NCI-H2171 treated with DMSO at 0.1 percent for 48 hours (cell line): ENCODE measurements around the gene STAT3.
A peak's percentile ranks its signal among the peaks of the same experiment; 100 is the strongest.
"Not testable (repeated sequence)": the region's sequence is repeated elsewhere in the genome, so short reads cannot be mapped to it uniquely, and the experiment has no call there.

Source experiments
- DNase-seq: peaks from one replicate; lab custom pipeline; 2025; lab: John Stamatoyannopoulos, UW

STAT3 gene

DNA sequence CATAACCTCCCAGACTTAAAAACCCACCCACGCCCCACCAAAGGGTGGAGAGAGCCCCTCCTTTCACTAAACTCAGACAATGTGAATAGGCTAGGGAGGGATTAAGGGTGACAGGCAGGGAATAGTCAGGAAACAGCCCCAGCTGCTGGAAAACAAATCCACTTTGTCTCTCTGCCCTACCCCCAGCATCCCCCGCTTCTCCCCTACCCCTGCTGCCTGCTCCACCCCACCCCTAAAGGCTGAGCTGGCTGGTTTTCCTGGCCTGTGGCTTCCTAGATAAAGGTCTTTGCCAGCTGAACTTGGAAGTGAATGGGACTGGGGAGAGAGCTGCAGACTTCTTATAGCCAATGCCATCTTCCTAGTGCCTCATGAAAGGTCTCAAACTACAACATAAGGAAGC lies 19.8 kb upstream of the STAT3 start:
- no peak for DNase-seq

DNA sequence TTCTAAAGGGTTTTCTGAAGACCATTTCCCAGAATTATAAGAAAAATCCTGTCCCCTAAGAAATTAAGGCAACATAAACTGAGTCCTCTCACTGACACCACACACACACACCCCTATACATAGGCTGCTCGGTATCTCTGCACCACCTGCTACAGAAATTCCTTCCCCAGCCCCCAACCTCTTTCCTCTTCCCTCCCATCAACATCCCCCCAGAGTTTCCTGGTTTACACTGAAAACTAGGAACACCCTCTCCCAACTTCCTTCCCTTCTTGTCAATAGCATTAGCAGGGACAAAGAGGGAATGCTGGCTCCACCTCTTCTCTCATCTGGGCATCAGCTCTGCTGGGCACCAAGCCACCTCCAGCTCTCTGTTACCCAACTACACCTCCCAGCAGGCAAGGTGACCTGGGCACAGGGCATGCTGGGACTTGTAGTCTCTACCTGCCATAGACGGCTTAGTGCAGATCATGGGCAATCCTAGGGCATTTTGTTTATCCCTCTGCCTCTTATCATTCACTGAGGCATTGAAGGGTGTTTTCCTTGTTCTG lies 19.1 kb upstream of the STAT3 start:
- DNase-seq: peak; percentile 92

DNA sequence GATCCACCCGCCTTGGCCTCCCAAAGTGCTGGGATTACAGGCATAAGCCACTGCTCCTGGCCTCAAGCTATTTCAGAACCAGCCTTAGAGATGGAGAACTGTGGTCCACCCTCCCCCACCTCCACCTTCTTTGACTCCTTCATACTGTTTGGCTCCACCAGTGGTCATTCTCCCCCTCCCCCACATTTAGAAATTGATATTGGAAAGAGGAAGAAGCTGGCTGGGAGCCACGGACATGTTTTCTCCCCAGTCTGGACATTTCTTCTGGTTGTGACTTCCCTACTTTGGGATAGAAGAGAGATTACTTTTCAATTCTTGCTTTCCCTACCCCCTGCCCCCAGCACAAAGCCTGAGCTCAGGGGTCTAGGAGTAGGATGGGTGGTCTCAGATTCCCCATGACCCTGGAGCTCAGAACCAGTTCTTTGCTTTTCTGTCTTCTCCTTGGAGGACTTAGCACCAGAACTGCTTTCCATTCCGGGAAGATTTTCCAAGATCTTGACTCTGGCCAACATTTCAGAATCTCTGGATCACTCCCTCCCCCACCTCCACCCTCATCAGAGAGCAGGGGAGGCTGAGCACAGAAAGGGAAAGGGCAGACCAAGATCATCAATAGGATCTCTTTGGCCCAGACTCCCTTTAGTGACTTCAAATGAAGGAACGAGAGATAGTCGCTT lies 18.5 kb upstream of the STAT3 start:
- DNase-seq: no peak

DNA sequence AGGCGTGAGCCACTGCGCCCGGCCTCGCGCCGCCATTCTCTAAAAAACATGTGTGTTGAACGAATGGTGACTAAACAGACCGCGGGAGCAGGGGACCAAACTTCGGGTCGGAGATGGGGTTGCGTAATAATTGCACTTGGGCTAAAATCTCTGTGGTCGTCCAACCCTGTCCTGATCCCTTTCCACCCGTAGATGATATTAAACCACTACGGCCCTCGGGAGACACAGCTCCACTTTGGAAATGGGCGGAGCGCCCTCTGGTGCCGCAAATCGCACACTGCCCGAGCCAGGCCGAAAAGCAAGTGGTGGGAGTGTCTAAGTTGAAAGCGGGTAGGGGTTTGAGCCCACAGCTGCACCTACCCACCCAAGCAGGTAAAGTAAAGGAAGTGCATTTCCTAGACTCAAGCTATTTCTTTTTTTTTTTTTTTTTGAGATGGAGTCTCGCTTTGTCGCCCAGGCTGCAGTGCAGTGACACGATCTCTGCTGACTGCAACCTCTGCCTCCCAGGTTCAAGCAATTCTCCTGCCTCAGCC lies 17.8 kb upstream of the STAT3 start:
- peak; percentile 70 for DNase-seq

DNA sequence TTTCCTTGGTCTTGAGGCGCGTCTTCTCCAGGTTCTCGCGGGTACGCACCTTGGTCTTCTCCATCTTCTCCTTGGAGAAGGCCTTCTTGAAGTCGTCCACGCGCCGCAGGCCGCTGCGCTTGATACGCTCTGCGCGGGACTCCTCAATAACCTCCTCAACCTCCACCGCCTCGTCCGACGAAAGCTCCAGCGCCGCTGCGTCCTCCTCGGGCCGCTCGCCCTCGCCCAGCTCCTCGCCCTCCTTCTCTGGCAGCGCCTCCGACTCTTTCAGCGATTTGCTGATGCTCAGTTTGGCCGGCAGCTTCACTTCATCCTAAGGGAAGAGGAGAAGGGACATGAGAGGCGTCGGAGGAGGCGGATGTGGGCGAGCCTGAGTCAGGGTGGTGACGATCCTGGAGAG lies 16.8 kb upstream of the STAT3 start:
- DNase-seq: no peak

DNA sequence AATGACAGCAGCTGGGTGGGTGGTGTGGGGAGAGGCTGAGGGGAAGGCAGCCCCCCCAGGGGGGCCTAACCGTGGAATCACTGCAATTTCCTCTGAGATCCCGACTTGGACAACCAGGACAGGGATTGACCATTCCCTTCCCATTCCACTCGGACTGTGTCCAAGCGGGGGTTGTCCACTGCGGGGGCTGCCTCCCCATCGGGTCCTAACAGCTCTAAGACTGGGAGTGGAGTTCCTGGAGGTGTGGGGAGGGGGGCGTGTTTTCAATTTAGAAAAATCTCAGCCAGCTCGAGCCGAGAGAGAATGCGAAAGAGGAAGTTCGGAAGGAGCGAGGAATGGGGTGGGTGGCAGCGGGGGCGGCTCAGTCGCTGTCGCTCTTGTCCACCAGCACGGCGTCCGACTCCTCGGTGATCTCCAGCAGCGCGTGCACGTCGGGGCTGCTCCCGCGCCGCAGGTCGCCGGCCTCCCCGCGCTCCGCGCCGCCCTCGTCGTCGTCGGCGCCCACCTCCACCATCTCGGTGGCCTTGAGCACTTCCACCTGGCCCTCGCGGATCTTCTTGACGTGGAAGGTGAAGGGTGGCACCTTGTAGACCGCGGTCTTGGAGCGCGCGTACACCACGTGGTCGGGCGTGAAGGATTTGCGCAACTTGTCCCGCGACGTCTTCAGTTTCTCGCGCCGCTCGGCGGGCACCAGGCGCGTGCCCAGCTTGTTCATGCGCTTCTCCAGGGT lies 16.2 kb upstream of the STAT3 start:
- DNase-seq: no peak

DNA sequence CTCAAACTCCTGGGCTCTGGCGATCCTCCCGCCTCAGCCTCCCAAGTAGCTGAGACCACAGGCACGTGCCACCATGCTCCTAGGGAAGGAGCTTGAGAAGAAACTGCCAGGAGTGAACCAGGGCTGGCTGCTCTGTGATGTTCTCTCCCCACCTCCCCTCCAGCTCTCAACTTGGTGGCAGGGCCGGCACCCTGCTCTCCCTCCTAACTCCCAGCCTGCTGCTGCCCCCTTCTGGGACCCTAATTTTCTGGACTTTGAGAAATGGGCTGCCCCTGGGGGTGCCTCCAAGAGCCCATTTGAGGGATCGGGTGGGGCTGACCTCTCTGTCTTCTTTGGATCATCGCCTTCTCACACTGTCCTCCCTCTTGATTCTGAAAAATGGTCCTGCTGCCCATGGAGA lies 14.9 kb upstream of the STAT3 start:
- peak; percentile 17 for DNase-seq

DNA sequence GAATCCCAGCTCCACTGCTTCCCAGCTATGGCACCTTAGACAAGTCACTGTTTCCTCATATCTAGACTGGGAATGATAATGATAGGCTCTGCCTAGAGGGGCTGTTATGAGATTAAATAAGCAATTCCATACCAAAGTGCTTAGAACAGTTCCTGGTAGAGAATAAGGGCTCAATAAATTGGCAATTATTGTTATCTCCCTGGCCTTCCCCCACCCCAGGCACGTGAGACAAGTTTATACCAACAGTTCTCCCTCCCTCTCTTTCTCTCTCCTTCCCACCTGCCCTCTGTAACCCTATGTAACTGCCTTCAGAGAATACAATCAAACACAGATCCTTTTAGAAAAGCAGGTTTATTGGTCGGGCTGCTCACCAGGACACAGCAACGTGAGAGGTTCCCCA lies 13.9 kb upstream of the STAT3 start:
- no peak for DNase-seq

DNA sequence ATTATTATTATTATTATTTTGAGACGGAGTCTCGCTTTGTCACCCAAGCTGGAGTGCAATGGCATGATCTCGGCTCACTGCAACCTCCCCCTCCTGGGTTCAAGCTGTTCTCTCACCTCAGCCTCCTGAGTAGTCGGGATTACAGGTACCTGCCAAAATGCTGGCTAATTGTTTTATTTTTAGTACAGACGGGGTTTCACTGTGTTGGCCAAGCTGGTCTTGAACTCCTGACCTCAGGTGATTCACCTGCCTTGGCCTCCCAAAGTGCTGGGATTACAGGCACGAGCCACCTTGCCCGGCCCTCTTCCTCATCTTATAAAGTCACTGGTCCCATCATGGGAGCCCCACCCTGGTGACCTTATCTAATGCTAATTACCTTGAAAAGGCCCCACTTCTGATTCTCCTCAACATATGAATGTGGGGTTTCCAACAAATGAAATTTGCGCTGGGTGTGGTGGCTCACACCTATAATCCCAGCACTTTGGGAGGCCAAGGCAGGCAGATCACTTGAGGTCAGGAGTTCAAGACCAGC lies 12.7 kb upstream of the STAT3 start:
- DNase-seq: not testable (repeated sequence)

DNA sequence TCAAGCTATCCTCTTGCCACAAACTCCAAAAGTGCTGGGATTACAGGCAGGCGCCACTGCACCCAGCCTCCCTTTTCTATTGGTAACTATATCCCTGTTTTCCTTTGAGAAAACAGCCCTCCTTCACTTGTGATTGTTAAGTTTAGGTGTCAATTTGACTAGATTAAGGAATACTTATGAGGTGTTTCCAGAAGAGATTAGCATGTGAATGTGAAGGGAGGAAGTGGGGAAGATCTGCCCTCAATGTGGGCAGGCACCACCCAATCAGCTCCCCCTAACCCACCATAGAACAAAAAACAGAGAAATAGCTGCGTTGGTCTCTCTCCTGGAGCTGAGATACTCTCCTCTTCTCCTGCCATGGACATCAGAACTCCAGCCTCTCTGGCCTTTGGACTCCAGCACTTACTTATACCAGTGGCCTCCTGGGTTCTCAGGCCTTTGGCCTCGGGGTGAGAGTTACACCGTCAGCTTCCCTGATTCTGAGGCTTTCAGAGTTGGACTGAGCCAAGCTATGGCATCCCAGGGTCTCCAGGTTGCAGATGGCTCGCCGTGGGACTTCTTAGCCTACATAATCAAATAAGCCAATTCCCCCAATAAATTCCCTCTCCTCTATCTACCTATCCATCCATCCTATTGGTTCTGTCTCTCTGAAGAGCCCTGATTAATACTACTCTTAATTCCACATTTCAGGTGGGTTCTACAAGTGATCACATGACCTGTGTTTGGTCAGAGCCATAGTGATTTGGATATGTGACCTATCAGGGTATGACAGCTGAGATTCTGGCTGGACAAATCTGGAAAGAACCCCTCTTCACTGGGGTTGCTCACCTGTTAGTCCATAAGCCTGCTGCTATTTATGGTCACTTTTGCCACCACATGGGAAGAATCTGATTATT lies 12.0 kb upstream of the STAT3 start:
- DNase-seq: no peak

DNA sequence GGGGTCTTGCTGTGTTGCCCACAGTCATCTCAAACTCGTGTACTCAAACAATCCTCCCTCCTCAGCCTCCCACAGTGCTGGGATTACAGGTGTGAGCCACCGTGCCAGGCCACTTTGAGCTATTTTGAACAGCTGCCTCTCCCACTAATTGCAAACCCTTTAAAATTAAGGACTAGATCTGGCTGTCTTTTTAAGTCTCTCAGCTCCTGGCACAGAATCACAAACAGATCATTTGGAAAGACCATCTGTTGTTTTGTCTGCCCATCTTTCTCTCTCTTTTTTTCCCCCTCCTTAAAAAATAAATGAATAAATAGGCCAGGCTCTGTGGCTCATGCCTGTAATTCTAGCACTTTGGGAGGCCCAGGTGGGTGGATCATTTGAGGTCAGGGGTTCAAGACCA lies 10.9 kb upstream of the STAT3 start:
- peak; percentile 100 for DNase-seq

DNA sequence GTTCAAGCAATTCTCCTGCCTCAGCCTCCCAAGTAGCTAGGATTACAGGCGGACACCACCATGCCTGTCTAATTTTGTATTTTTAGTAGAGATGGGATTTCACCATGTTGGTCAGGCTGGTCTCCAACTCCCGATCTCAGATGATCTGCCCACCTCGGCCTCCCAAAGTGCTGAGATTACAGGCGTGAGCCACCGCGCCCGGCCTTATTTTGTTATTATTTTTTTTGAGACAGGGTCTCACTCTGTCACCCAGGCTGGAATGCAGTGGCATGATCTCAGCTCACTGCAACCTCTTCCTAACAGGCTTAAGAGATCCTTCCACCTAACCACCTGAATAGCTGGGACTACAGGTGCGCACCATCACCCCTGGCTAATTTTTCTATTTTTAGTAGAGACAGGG lies 7.4 kb upstream of the STAT3 start:
- not testable (repeated sequence) for DNase-seq

DNA sequence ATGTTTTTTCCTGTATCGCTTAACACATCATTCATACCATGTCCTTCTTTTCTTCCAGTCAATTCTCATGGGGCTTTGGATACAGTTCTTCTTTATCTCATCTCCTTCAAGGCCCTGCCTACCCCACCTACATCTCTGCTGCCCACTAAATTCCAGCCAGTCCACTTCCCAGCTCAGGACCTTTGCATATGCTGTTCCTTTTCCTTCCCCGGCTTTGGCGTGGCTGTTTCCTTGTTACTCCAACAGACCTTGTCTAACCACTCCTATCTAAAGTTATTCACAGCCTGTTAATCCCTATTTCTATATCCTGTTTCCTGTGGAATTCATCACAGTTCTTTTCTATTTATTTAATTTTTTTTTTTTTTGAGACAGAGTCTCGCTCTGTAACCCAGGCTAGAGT lies 6.6 kb upstream of the STAT3 start:
- DNase-seq: no peak

DNA sequence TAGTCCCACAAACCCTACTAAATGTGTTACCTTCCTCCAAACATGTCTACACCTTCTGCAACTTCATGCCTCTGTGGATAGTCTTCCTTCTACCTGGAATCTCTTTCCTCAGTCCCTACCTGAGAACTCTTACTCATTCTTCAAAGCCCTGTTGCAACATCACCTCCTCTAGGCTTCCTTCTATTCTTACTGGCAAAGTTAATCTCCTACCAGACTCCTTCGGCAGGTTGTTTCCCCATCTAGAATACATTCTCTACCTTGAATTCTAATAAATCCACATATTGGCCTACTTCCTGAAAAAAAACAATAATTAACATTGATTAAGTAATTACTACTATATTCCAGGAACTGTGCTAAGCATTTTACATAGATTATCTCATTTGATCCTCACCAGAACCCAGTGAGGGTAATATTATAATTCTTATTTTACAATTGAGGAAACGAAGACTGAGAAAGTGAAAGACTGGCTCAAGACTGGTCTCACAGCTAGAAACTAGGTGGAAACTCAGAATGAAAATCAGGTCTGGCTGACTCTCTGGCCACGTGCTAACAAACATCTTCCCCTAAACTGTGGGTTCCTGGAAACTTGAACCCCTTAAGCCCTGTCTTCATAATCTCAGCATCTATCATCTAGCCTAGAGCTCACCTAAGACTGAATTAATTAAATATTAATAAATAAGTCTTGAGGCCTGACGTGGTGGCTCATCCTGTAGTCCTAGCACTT lies 4.6 kb upstream of the STAT3 start:
- DNase-seq: no peak

DNA sequence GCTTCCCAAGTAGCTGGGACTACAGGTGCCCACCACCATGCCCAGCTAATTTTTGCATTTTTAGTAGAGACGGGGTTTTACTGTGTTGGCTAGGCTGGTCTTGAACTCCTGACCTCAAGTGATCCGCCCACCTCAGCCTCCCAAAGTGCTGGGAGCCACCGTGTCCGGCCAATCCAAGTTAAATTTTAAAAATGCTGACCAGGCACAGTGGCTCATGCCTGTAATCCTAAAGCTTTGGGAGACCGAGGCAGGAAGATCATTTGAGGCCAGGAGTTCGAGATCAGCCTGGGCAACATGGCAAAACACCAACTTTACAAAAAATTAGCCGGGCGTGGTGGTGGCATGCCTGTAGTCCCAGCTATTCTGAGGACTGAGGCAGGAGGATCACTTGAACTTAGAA lies 3.2 kb upstream of the STAT3 start:
- not testable (repeated sequence) for DNase-seq

DNA sequence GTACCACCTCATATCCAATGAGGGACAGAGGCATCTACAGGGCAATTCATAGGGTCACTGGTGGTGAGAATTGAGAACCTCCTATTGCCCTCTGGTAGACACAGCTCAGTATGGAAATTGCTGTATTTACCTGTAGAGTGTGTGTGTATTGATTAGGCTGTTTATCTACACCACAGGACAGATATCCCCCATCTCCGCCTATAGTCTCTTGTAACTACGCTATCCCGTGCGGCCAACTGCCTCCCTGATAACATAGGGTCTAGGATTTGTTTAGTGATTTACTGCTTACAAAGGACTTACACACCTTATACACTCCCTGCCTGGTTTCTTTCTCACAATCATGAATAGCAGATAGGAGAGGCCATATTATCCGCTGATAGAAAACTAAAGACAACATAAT lies 1.7 kb upstream of the STAT3 start:
- DNase-seq: no peak

DNA sequence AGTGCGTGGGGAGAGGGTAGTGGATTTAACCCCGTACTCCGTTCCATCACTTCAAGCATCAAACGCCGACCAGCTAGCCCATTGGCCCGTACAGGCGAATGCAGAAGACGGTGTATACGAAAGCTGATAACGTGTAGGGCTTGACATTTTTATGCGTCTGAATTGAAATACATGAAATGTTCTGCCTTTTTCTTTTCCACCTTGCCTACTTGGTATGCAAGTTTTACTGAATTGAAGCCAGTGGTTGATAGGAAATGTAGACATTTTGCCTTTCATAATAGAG lies 834 bp upstream of the STAT3 start:
- DNase-seq: no peak

DNA sequence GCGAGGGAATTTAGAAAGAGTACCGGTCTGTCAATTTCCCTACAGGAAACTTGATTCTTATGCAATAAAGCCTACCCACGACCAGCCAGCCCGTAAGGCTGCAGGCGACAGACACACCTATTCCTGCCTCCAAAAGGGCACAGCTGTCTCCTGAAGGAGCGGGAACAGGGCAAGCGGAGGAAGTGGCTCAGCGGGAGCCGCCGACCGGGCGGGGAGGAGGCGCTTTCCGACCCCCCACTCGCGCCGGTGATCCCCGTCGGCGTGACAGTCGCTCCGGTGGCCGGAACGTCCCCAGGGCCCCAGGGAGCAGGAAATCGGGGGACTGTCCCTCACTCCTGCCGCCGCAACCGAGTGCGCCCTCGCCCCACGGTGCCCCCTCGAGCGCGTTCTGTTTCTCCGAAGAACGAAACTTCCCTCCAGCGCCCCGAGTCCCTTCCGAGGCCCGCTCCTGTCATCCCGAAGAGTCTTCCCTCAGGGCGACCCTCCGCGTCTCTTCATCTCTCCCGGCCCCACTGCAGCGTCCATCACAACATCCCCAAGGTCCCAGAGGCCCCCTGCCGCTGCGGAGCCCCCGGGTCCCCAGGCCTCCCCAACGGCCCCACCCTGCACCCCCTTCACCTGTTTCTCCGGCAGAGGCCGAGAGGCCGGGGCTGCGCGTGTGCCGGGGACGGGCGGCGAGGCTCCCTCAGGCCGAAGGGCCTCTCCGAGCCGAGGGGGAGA lies 421 bp downstream of the STAT3 start:
- DNase-seq: peak; percentile 74

DNA sequence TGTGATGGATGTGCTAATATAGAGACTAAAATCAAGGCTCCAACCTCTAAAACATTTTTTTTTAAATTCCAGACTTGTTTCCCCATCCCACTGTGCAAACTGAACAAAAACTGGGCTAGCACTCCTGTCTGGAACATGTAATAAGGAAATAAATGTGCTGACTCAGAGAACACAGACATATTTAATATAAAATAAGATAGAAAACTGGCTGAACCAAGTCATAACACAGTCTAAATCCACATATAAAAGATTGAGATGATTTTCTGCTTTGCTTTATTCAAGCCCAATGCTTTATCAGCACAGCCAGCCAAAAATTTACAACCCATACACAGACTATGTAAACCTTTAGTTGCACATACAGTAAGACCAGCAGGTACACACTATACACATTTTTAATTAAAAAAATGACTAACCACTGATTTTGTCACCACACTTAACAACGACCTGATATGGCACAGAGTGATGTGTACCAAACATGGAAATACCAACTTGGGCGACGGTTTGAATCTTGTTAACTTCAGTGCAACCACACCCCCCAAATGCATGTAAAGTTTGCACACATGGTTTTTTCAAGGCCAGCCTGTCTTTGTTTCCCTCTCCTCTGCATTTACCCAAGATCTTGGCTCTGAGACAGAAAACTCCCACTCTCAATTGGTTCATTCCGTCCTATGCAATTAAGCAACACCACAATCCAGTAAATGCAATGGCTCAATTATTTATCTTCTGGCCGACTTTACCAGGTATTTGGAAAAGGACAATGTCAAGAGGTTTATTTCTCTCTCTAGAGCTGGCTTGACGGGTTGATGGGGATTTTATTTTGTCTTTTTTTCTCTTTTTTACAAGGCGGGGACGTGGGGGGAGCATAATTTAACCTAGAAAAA lies 1.2 kb downstream of the STAT3 start:
- peak; percentile 21 for DNase-seq

DNA sequence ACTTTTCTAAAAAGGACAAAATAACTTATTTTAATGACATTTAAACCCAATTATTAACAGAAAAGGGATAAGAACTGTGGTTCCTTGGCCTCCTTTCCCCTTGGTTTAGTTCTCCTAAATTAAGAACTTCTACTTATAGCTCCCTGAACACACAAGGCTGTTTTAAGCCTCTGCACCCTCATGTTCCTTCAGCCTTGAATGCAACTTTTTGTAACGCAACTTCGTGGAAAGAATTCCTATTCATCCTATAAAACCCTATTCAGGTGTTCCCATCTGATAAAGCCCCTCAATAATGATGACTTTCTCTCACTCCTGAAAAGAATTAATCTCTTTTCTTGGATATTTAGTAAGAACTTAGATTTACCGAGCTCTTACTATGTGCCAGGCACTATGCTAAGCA lies 6.3 kb downstream of the STAT3 start:
- DNase-seq: no peak
